ENCODE results near the gene KLHL2. TPM values are rescaled to one million over a fixed set of nuclear protein-coding genes. Genes with fewer than 3 reads are reported as not detected.

The KLHL2 gene
- total and polyA plus RNA-seq, 9 of the 15 experiments (the other 6 are each of a cell fraction or from before 2014, with no cell fraction given) = 2.5 to 11.3 (median 6.1) TPM

DNA sequence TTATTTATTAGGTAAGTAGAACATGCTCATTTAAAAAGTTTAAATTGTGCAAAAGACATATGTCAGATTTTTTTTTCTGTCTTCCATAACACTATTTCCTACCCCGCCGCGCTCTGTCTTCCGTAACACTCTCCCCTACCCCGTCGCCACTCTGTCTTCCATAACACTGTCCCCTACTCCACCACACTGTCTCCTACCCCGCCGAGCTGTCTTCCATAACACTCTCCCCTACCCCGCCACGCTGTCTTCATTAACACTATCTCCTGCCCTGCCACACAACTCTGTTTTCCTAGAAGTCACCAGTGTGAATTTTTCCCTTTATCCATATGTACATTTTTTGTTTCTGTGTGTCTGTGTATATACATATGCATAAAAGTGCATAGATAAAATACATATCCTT is 124.5 kb downstream of the KLHL2 start (continued):
- TF ChIP-seq HDAC1 (IDR thresholded peaks at IDR 0.05) (peak in 1 of 2 experiments; percentile 35; a peak in 2 of 4 replicates), ARNT (IDR thresholded peaks at IDR 0.05) (peak in 1 of 2 experiments; percentile 32; a peak in 1 of 4 replicates), ARID2 (IDR thresholded peaks at IDR 0.05) (0 out of 2 replicates have a peak, but pooled peaks have one; percentile 10)

DNA sequence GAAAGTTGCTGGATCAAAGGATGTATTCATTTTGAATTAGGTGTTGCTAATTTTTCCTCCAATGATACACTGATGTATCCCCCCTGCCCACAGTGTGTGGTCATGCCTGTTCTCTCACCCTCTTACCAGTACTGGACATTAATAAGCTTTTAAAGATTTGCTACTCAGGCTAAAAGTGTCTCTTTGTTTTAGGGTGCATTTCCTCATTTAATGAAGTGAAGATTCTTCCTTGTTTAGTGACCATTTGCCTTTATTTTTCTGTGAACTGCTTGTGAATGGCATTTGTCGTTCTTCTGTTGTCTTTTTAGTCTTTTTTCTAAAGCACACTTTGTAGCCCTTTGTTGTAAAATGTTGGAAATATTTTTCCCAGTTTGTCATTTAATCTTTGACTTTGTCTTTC is 125.1 kb downstream of the KLHL2 start:
- Histone ChIP-seq H3K4me2 (ENCODE audit: insufficient read depth, low read length) (peak overlapping the region; percentile 99), H3K9me1 (ENCODE audit: control insufficient read depth, insufficient read depth, low read length) (peaks cover 4% of the 10 kb centered on the region), H3K4me1 (replicated peaks in 1 of 2; ENCODE audit: control insufficient read depth in 2 of 2, insufficient read depth in 2 of 2, low read length in 2 of 2) (peaks cover 9 to 10% of the 10 kb centered on the region in 2 experiments; a peak in 4 of 5 replicates), H3K9me3 (replicated peaks; ENCODE audit: control insufficient read depth, insufficient read depth, low read depth, low read length) (no peaks in the 10 kb centered on the region), H4K20me1 (replicated peaks; ENCODE audit: control insufficient read depth, insufficient read depth, low read length) (peaks cover 57% of the 10 kb centered on the region), H3K4me3 (peak overlapping the region; percentile 84), H3K27ac (ENCODE audit: extremely low read depth, low read depth, low read length) (no peak overlapping the region), H3K79me2 (ENCODE audit: control insufficient read depth, insufficient read depth, low read length) (peaks cover 100% of the 10 kb centered on the region), H3K36me3 (ENCODE audit: control insufficient read depth, insufficient read depth, low read length) (peaks cover 75% of the 10 kb centered on the region), H3K27me3 (ENCODE audit: control insufficient read depth in 2 of 2, insufficient read depth in 2 of 2, low read length in 2 of 2) (no peaks in the 10 kb centered on the region), H3K9ac (ENCODE audit: insufficient read depth in 1 of 2, low read depth in 2 of 2, low read length in 2 of 2) (peak overlapping the region in 1 of 2 experiments; percentile 74; a peak in 3 of 4 replicates), H2AFZ (ENCODE audit: low read depth, low read length) (no peak overlapping the region)
- in situ Hi-C loops (cut with MboI) = no loop called here
- no TSS peak for BruUV-seq (replicated peaks)
- ChIA-PET CTCF (ENCODE audit: low intra/inter-chr PET ratio) (no interaction called here), POLR2A (no interaction called here)
- ATAC-seq = no peak
- no peak for DNase-seq (ENCODE audit: extremely low read depth in 1 of 4, low spot score in 3 of 4)
- intact Hi-C loops (cut with micrococcal nuclease) = no loop called here
- FAIRE-seq = no peak
- TF ChIP-seq, protein P1, sequence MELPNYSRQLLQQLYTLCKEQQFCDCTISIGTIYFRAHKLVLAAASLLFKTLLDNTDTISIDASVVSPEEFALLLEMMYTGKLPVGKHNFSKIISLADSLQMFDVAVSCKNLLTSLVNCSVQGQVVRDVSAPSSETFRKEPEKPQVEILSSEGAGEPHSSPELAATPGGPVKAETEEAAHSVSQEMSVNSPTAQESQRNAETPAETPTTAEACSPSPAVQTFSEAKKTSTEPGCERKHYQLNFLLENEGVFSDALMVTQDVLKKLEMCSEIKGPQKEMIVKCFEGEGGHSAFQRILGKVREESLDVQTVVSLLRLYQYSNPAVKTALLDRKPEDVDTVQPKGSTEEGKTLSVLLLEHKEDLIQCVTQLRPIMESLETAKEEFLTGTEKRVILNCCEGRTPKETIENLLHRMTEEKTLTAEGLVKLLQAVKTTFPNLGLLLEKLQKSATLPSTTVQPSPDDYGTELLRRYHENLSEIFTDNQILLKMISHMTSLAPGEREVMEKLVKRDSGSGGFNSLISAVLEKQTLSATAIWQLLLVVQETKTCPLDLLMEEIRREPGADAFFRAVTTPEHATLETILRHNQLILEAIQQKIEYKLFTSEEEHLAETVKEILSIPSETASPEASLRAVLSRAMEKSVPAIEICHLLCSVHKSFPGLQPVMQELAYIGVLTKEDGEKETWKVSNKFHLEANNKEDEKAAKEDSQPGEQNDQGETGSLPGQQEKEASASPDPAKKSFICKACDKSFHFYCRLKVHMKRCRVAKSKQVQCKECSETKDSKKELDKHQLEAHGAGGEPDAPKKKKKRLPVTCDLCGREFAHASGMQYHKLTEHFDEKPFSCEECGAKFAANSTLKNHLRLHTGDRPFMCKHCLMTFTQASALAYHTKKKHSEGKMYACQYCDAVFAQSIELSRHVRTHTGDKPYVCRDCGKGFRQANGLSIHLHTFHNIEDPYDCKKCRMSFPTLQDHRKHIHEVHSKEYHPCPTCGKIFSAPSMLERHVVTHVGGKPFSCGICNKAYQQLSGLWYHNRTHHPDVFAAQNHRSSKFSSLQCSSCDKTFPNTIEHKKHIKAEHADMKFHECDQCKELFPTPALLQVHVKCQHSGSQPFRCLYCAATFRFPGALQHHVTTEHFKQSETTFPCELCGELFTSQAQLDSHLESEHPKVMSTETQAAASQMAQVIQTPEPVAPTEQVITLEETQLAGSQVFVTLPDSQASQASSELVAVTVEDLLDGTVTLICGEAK (IDR thresholded peaks at IDR 0.05) = 0 out of 2 replicates have a peak, but pooled peaks have one; percentile 4
- TF ChIP-seq, protein P1 (CRISPR knock-in tag; IDR thresholded peaks at IDR 0.05) = no peak
- TF ChIP-seq TSC22D4 (tag; IDR thresholded peaks at IDR 0.05) = no peak
- WGBS (ENCODE audit: insufficient coverage, low coverage, missing lambda C conversion rate) = 29% methylated on average over 1 of the region's 1 CpG
